GM12878 (cell line): ENCODE measurements around the gene TBC1D9B. TPM values are rescaled to one million over a fixed set of nuclear protein-coding genes. Genes with fewer than 3 reads are reported as not detected.

ENCODE experiments used
- ATAC-seq: fragments of 200-7000 bp; cut with Tn5 transposase; 3 replicates; pipeline ENCODE4 v1.9.1; 2020; ENCODE audit warnings: mild to moderate bottlenecking, moderate library complexity
- BruUV-seq: library from RNA; stranded (reverse); fragments of 400-500 nt; replicated peaks from 2 replicates; lab custom pipeline; 2021; lab: Mats Ljungman, UMichigan
- CTCF ChIA-PET: fragments of 300-600 bp; sonication (Branson Sonifier 250); formaldehyde crosslinking; extraction: SDS; loops from one replicate; lab custom pipeline; 2021; ENCODE audit warnings: inconsistent platforms; lab: Yijun Ruan, JAX
- POLR2A ChIA-PET: fragments of 350-600 bp; formaldehyde crosslinking; extraction: SDS; loops from one replicate; lab custom pipeline; 2021; ENCODE audit warnings: inconsistent platforms; lab: Charles Lee
- RAD21 ChIA-PET: fragments of 300-600 bp; sonication (Branson Sonifier 250); formaldehyde crosslinking; loops from one replicate; lab custom pipeline; 2023; ENCODE audit warnings: antibody characterized with exemption; ENCODE audit not compliant: unreplicated experiment; lab: Charles Lee
- SMC1A ChIA-PET: fragments of 300-600 bp; sonication (Branson Sonifier 250); formaldehyde crosslinking; loops from one replicate; lab custom pipeline; 2023; ENCODE audit not compliant: unreplicated experiment, uncharacterized antibody; lab: Charles Lee
- DNase-seq: peaks from one replicate; pipeline ENCODE4 v3.0.0-alpha.2; 2011; ENCODE audit warnings: low read depth, low spot score
- FAIRE-seq: peaks from 3 replicates; lab custom pipeline; 2011; peaks lifted over from hg19 to GRCh38; lab: Jason Lieb, UNC
- H2AFZ ChIP-seq: 2 replicates; pipeline ENCODE4 v1.6.0; 2011; ENCODE audit warnings: low read depth, low read length, control low read depth; ENCODE audit not compliant: control insufficient read depth
- H3K27ac ChIP-seq: 2 replicates; pipeline ENCODE4 v1.5.1; 2011; ENCODE audit warnings: control low read depth; ENCODE audit not compliant: control insufficient read depth, insufficient read depth
- H3K27me3 ChIP-seq, 2 experiments: replicated peaks in 1 of 2; 2 replicates each; pipeline versions ENCODE4 v1.6.0 to v1.6.1; 2011; ENCODE audit warnings: low read length in 1 of 2; ENCODE audit not compliant: control insufficient read depth in 2 of 2, insufficient read depth in 2 of 2
- H3K36me3 ChIP-seq, 2 experiments: 2 replicates each; pipeline ENCODE4 v1.5.1; 2011; ENCODE audit warnings: low read length in 1 of 2; ENCODE audit not compliant: control insufficient read depth in 2 of 2, insufficient read depth in 2 of 2
- H3K4me1 ChIP-seq: 2 replicates; pipeline ENCODE4 v1.6.1; 2011; ENCODE audit warnings: mild to moderate bottlenecking, low read length, moderate library complexity, mixed read lengths; ENCODE audit not compliant: control insufficient read depth, insufficient read depth
- H3K4me2 ChIP-seq: 2 replicates; pipeline ENCODE4 v1.6.0; 2011; ENCODE audit warnings: control low read depth; ENCODE audit not compliant: control insufficient read depth, insufficient read depth
- H3K4me3 ChIP-seq: fragments of 200-600 bp; sonication (generic); 2 replicates; pipeline ENCODE4 v1.5.1; 2016
- H3K79me2 ChIP-seq: 2 replicates; pipeline ENCODE4 v1.6.0; 2011; ENCODE audit warnings: low read length; ENCODE audit not compliant: control insufficient read depth, insufficient read depth
- H3K9ac ChIP-seq: 2 replicates; pipeline ENCODE4 v1.8.0; 2011; ENCODE audit warnings: low read length, control low read depth, mixed read lengths; ENCODE audit not compliant: control insufficient read depth, insufficient read depth
- H3K9me3 ChIP-seq: replicated peaks from 3 replicates; pipeline ENCODE4 v1.5.1; 2011; ENCODE audit warnings: mild to moderate bottlenecking, low read length; ENCODE audit not compliant: control insufficient read depth, insufficient read depth
- H4K20me1 ChIP-seq: 2 replicates; pipeline ENCODE4 v1.6.0; 2011; ENCODE audit not compliant: control insufficient read depth, insufficient read depth
- CREM ChIP-seq: IDR thresholded peaks from 2 replicates; pipeline ENCODE4 v1.6.1; 2014; ENCODE audit warnings: antibody characterized with exemption, low read depth
- DPF2 ChIP-seq: fragments of 450-650 bp; IDR thresholded peaks from 2 replicates; pipeline ENCODE4 v1.6.1; 2017; ENCODE audit warnings: mild to moderate bottlenecking
- MEF2B ChIP-seq: fragments of 450-650 bp; IDR thresholded peaks from 2 replicates; pipeline ENCODE4 v1.6.1; 2018; ENCODE audit warnings: mild to moderate bottlenecking, moderate library complexity; ENCODE audit not compliant: partially characterized antibody, poor library complexity, severe bottlenecking
- NFYB ChIP-seq: IDR thresholded peaks from 2 replicates; pipeline ENCODE4 v1.6.1; 2011; ENCODE audit warnings: low read depth, mild to moderate bottlenecking, low read length, improper control_type of control experiment, moderate library complexity; ENCODE audit not compliant: insufficient read depth
- SREBF1 ChIP-seq: IDR thresholded peaks from 2 replicates; pipeline ENCODE4 v1.6.1; 2012; ENCODE audit warnings: mild to moderate bottlenecking, low read length
- SUPT20H ChIP-seq: IDR thresholded peaks from 2 replicates; pipeline ENCODE4 v1.6.1; 2011; ENCODE audit warnings: low read depth, mild to moderate bottlenecking, low read length, moderate library complexity, borderline replicate concordance; ENCODE audit not compliant: control insufficient read depth
- TARDBP ChIP-seq: IDR thresholded peaks from 2 replicates; pipeline ENCODE4 v1.6.1; 2016; ENCODE audit warnings: borderline replicate concordance
- YBX1 ChIP-seq: fragments of 450-650 bp; IDR thresholded peaks from 2 replicates; pipeline ENCODE4 v1.6.1; 2016; ENCODE audit warnings: antibody characterized with exemption
- YY1 ChIP-seq: IDR thresholded peaks from 2 replicates; pipeline ENCODE4 v1.6.1; 2011; ENCODE audit warnings: low read depth, mild to moderate bottlenecking, low read length
- ZBTB4 ChIP-seq: fragments of 450-650 bp; formaldehyde crosslinking; IDR thresholded peaks from 2 replicates; pipeline ENCODE4 v1.4.0; 2022; ENCODE audit warnings: mild to moderate bottlenecking, moderate library complexity
- WGBS: methylation state at CpG from one replicate; pipeline ENCODE4 v1.1.6; 2016; ENCODE audit warnings: low lambda C conversion rate; ENCODE audit not compliant: insufficient replicate concordance, insufficient coverage; ENCODE audit errors: missing lambda C conversion rate; 5-methylcytosine and 5-hydroxymethylcytosine counted together
- in situ Hi-C: fragments of 300-500 bp; cut with MboI; formaldehyde crosslinking; loops from 9 replicates; pipeline ENCODE4 v1.14.3; 2018; ENCODE audit warnings: mixed read lengths
- intact Hi-C: fragments of 100-400 bp; cut with micrococcal nuclease; formaldehyde crosslinking; loops from one replicate; pipeline ENCODE4 v1.14.2; 2022; ENCODE audit not compliant: unreplicated experiment
- polyA plus RNA-seq, 11 experiments: library from polyadenylated mRNA; depleted of rRNA in 4 of 11; unstranded in 6 of 11; stranded (reverse) in 5 of 11; fragments of >200 nt; fragmentation: Nextera tagmentation in 4 of 11; fragmentation: Illumina TruSeq in 1 of 11; extraction: Ambion mirVana in 4 of 11; extraction: Trizol in 1 of 11; gene quantifications; 1 replicate in 1 of 11; 2 replicates in 10 of 11; pipeline versions ENCODE4 v1.2.1 to v1.2.3, GENCODE V29; 2011 to 2016; ENCODE audit warnings: inconsistent platforms in 2 of 11, missing spikeins in 2 of 11, low read depth in 1 of 11
- total RNA-seq, 4 experiments: library from RNA; depleted of rRNA in 3 of 4; stranded (reverse); fragments of >200 nt in 3 of 4; fragmentation: Illumina TruSeq in 1 of 4; extraction: Trizol in 1 of 4; gene quantifications; 2 replicates each; pipeline versions ENCODE4 v1.2.1 to v1.2.3, GENCODE V29; 2013 to 2021
- TF ChIP-seq, protein P1 (sequence below): fragments of 450-650 bp; IDR thresholded peaks from 2 replicates; pipeline ENCODE4 v1.6.1; 2017; ENCODE audit warnings: low read depth, mild to moderate bottlenecking, moderate library complexity
- TF ChIP-seq, protein P2 (sequence below): IDR thresholded peaks from 2 replicates; pipeline ENCODE4 v1.6.1; 2012; ENCODE audit warnings: low read depth, low read length, improper control_type of control experiment
- TF ChIP-seq, protein P3 (sequence below): fragments of 450-650 bp; IDR thresholded peaks from 2 replicates; pipeline ENCODE4 v1.6.1; 2017; ENCODE audit warnings: mild to moderate bottlenecking, moderate library complexity

Gene TBC1D9B
- total and polyA plus RNA-seq, 10 of the 15 experiments (the other 5 are each of a cell fraction or from before 2014, with no cell fraction given), result 4.0 to 74.2 (median 34.6) TPM

DNA sequence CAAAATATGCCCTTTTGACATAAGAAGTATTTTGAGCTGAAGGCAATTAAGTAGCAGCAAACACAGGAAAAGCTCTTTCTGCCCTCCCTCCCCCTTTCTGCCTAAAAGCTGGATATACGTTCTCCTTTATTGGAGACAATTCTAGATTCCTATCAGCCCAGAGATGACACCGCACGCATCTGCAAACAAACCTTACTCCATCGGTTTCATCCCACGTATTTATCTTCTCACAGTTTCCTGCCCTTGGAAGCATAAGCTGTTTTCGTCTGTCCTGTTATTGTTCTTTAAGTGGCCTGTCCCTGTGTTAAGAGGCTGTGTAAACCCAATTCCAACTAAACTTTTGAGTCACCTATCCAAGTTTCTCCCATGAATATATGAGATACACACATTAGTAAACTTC is 11.8 kb downstream of the TBC1D9B start:
- Histone ChIP-seq H3K9ac (no peak overlapping the region), H3K4me3 (no peak overlapping the region), H3K27me3 (no peaks in the 10 kb centered on the region), H3K4me2 (no peak overlapping the region), H3K9me3 (no peaks in the 10 kb centered on the region), H3K36me3 (peaks cover 20 to 30% of the 10 kb centered on the region in 2 experiments), H2AFZ (no peak overlapping the region), H4K20me1 (no peaks in the 10 kb centered on the region), H3K79me2 (no peaks in the 10 kb centered on the region), H3K27ac (no peak overlapping the region), H3K4me1 (no peaks in the 10 kb centered on the region)
- no TSS peak for BruUV-seq
- no peak for ATAC-seq
- ChIA-PET RAD21 (no interaction called here), SMC1A (no interaction called here), CTCF (no interaction called here), POLR2A (interaction anchor here (0.5 kb wide), 1 partner anchor 155 kb away, joined by 6 read pairs; no protein-coding TSS in a partner anchor)
- in situ Hi-C loops (no loop called here), intact Hi-C loops (no loop called here)
- 98% methylated on average over 6 of the region's 6 CpGs for WGBS
- no peak for FAIRE-seq
- no peak for DNase-seq
- TF ChIP-seq SUPT20H, result no peak
- TF ChIP-seq, protein P1, sequence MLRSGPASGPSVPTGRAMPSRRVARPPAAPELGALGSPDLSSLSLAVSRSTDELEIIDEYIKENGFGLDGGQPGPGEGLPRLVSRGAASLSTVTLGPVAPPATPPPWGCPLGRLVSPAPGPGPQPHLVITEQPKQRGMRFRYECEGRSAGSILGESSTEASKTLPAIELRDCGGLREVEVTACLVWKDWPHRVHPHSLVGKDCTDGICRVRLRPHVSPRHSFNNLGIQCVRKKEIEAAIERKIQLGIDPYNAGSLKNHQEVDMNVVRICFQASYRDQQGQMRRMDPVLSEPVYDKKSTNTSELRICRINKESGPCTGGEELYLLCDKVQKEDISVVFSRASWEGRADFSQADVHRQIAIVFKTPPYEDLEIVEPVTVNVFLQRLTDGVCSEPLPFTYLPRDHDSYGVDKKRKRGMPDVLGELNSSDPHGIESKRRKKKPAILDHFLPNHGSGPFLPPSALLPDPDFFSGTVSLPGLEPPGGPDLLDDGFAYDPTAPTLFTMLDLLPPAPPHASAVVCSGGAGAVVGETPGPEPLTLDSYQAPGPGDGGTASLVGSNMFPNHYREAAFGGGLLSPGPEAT, result no peak
- no peak for TF ChIP-seq YBX1
- no peak for TF ChIP-seq TARDBP
- TF ChIP-seq, protein P2, sequence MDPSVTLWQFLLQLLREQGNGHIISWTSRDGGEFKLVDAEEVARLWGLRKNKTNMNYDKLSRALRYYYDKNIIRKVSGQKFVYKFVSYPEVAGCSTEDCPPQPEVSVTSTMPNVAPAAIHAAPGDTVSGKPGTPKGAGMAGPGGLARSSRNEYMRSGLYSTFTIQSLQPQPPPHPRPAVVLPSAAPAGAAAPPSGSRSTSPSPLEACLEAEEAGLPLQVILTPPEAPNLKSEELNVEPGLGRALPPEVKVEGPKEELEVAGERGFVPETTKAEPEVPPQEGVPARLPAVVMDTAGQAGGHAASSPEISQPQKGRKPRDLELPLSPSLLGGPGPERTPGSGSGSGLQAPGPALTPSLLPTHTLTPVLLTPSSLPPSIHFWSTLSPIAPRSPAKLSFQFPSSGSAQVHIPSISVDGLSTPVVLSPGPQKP, result no peak
- no peak for TF ChIP-seq NFYB
- TF ChIP-seq ZBTB4, result no peak
- no peak for TF ChIP-seq CREM
- TF ChIP-seq, protein P3, sequence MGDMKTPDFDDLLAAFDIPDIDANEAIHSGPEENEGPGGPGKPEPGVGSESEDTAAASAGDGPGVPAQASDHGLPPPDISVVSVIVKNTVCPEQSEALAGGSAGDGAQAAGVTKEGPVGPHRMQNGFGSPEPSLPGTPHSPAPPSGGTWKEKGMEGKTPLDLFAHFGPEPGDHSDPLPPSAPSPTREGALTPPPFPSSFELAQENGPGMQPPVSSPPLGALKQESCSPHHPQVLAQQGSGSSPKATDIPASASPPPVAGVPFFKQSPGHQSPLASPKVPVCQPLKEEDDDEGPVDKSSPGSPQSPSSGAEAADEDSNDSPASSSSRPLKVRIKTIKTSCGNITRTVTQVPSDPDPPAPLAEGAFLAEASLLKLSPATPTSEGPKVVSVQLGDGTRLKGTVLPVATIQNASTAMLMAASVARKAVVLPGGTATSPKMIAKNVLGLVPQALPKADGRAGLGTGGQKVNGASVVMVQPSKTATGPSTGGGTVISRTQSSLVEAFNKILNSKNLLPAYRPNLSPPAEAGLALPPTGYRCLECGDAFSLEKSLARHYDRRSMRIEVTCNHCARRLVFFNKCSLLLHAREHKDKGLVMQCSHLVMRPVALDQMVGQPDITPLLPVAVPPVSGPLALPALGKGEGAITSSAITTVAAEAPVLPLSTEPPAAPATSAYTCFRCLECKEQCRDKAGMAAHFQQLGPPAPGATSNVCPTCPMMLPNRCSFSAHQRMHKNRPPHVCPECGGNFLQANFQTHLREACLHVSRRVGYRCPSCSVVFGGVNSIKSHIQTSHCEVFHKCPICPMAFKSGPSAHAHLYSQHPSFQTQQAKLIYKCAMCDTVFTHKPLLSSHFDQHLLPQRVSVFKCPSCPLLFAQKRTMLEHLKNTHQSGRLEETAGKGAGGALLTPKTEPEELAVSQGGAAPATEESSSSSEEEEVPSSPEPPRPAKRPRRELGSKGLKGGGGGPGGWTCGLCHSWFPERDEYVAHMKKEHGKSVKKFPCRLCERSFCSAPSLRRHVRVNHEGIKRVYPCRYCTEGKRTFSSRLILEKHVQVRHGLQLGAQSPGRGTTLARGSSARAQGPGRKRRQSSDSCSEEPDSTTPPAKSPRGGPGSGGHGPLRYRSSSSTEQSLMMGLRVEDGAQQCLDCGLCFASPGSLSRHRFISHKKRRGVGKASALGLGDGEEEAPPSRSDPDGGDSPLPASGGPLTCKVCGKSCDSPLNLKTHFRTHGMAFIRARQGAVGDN, result no peak
- no peak for TF ChIP-seq DPF2
- TF ChIP-seq MEF2B, result no peak
- no peak for TF ChIP-seq YY1
- TF ChIP-seq SREBF1, result no peak
